GM18870 (cell line): ENCODE data around the gene KCNQ1OT1.
A peak's percentile ranks its signal among the peaks of the same experiment; 100 is the strongest.

Source experiments
- ATAC-seq: cut with Tn5 transposase; IDR thresholded peaks from one replicate; pipeline ENCODE4 v1.9.1; 2021; ENCODE audit warnings: moderate library complexity; ENCODE audit not compliant: unreplicated experiment

The KCNQ1OT1 gene

DNA sequence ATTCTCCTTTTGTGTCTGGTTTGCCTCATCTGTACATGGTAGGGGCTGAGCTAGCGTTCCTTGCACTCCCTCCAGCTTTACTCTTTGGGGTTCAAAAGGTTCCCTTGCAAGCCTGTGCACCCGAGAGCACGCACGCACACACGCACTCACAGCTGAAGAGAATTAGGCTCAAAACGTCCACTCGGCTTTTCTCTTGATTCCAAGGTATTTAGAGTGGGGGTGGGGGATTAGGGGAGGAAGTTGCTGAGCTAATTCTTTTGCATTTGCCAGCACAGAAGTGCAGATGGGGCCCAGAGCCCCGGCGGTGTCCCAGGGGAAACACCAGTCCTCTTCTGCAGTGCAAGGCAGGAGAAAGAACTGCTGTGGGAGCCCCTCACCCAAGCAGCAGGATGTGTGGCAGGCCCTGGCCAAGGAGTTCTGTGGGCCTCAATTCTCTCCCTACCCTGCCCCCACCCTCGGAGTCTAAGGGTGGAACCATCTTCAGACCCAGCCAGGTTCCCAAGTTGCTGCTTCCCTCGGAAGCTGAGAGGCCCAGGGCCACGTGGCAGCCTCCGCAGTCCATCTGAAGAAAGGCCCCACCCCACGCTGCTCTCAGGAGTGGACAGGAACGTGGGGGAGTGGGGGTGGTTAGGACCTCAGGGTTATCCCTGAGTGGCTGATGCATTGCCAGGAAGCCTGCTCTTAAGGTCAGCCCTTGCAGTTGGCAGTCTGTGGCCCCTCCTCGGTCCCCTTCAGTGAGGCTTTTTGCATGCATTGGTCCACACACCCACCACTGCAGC lies 3.8 kb upstream of the KCNQ1OT1 start:
- ATAC-seq, result no peak

DNA sequence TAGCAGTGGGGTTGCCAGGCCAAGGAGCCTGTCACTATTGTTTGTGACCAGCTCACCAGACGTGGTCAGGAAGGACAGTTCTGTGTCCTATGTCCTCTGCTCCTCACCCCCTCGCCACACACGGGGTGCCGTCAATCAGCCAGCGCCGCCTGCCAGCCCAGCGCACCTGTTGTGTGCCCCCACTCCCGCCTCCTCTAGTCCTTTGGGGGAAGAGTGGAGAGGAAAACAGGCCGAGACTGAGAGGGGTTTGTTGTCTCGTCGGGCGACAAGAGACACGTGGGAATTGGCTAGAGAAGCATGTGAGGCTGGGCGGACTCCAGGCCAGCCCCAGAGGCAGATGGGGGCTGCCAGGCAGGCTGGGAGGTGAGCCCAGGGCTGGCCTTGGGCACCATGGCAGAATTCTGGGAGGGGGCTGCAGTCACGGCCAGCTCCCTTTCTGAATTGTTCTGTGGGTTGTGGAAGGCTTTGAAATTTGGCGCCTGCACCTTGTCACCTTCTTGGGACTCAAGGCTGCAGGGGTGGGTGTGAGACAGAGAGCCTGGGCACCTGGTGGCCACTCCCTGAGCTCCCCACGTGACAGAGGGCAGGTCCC lies 3.1 kb upstream of the KCNQ1OT1 start:
- ATAC-seq, result no peak

- ATAC-seq, result no peak
Measured at GRCh38 chr11:2701898-2702434, 2.2 kb upstream of the KCNQ1OT1 start.

- no peak for ATAC-seq
Measured at GRCh38 chr11:2701230-2701629, 1.4 kb upstream of the KCNQ1OT1 start.

GRCh38 chr11:2700415-2701211 lies 819 bp upstream of the KCNQ1OT1 start:
- ATAC-seq, result peak; percentile 17

- ATAC-seq, result no peak
Measured at GRCh38 chr11:2699185-2699530, 636 bp downstream of the KCNQ1OT1 start.

DNA sequence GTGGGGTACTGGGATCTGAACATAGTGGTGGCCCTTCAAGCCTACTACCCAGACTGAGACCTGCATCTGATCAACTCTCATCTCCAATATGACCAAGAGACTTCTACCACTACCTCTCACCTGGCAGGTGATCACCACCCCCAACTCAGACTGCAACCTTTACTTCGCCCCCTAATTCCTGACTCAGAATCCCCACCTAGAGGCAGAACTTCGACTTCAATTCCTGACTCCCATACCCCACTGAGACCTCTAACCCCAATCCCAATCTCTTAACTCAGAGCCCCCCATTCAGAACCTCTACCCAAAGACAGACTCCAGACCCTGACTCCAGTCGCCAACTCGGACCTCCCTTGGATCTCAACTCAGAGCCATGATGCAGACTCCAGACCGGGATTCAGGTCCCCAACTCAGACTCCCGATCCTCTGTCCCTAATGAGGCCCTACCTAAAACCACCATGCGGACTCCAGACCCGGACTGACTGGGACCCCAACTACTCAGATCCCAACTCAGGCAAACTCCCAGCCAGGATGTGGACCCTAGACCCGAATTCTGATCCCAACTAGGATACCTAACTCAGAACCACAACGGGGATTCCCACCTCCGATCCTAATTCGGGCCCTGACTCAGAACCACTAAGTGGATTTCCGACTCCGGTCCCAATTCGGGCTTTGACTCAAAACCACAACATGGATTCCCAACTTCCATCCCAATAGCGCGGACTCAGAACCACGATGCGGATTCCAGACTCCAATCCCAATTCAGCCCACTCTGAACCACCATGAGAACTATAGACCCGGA lies 1.2 kb downstream of the KCNQ1OT1 start:
- ATAC-seq, result no peak

GRCh38 chr11:2697866-2698265 lies 1.9 kb downstream of the KCNQ1OT1 start:
- ATAC-seq, result no peak

- no peak for ATAC-seq
Measured at GRCh38 chr11:2696455-2696854, 3.3 kb downstream of the KCNQ1OT1 start.

DNA sequence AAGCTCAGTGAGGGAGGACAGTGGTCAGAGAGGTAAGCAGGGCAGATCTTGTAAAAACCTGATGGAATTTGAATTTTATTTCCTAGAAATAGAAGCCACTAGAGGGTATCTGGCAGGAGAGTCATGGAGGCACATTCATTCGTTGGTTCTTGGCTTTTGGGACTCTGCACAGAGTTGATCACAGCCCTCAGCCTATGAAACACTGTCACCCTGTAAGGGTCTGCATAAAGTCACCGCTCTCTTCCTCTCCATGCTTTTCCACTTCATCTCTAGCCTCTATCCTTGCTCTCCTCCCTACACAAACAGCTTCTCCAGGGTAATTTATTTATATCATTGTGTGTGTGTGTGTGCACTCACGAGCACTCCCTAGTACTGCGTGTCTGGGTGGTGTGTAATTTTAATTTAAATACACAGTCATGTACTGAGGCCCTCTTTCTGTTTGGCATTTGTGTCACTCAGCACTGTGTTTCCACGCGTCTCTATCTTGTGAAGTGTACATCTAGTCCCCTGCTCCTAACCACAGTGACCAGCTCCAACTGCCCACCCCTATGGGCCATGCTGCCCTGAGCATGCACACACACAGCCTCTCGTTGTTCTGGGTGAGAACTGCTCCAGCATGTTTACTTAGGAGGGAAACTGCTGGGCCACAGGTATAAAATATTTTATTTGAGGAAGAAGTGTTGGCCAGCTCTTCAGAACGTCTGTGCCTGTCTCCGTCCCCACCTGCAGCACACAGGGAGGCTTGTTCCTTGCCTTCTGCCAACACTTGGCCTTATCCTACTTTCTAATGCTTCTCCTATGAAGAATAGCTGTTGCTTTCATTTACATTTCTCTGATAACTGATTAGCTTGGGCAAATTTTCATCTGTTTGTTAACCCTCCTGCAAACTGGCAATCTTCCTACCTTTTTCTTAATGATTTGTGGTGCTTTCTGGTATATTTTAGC lies 4.5 kb downstream of the KCNQ1OT1 start:
- ATAC-seq, result no peak

DNA sequence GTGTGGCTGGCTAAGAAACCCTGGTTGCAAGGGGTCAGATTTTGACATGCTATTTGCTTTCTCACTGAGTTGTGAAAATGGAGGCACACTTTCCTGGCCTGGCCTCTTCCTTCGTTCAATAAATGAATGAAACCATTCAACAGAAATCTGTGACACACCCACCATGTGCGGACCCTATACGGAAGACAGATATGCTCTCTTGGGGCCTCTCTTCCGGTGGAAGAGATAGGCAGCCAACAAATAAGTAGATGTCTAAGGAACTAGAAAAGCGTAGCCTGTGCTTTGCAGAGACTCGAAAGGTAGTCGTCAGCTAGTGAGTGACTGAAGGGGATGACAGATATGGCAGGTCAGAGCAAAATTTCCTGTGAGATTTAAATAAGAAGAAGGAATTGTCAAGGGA lies 5.3 kb downstream of the KCNQ1OT1 start:
- ATAC-seq, result no peak

DNA sequence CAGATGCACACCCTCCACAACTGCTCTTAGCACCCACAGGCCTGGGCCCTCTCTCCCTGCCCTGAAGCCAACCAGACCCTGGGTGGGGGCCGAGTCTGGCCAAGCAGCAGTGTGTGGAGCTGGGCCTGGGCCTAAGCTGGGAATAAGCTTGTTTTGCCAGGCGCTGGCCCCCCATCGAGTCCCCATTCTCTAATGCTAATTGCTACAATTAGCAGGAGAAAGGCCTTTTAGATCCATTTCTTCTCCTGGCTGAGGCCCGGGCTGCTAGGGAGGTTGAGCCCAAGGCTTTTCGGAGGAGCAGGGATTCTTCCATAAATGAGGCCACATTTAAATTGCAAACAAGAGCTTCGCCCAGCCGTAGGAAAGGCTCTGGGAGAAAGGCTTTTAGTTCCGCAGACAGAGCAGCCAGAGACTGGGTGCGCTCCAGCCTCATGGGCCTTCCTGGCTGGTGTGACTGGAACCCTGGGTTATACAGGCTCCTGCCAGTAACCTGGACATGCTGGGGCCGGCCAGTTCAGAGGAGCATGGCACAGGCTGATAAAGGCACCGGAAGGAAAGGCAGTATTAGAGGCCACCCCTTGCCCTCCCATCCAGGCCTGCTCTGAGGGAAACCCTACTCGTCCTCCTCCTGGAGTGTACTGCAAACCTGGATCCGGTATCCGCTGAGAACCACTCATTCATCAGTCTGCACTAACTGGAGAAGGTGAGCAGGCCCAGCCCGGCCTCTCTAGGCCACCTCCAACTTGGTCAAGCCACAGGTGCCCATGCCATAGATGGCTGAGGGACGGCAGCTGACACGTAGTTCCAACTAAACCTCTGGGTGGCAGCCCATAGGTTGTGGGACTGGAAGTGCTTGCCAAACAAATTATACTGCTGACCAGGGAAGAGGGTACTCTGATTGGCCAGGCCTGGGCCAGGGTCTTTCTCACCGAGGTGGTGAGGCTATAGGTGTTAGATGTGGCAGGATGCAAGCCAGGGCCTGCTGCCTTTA lies 6.2 kb downstream of the KCNQ1OT1 start:
- ATAC-seq, result no peak

GRCh38 chr11:2691991-2692875 lies 7.6 kb downstream of the KCNQ1OT1 start:
- no peak for ATAC-seq

GRCh38 chr11:2691355-2691761 lies 8.4 kb downstream of the KCNQ1OT1 start:
- no peak for ATAC-seq

GRCh38 chr11:2690596-2691354 lies 9.0 kb downstream of the KCNQ1OT1 start:
- no peak for ATAC-seq

- no peak for ATAC-seq
Measured at GRCh38 chr11:2689651-2690575, 9.9 kb downstream of the KCNQ1OT1 start.
